Spleen (tissue), 7 donors: ENCODE measurements around the gene EFCC1.

ENCODE experiments used
- CTCF ChIP-seq, 11 experiments: fragments of 200-600 bp in 7 of 11; fragments of 450-650 bp in 4 of 11; sonication (generic) in 4 of 11; IDR thresholded peaks in 8 of 11; conservative IDR thresholded peaks in 3 of 11; 1 replicate in 7 of 11; 2 replicates in 4 of 11; pipeline versions ENCODE4 v1.4.0 to v1.8.0; 2016 to 2021; ENCODE audit warnings: antibody characterized with exemption in 11 of 11, inconsistent platforms in 4 of 11, mild to moderate bottlenecking in 1 of 11
- POLR2A ChIP-seq, 3 donors: fragments of 450-650 bp; IDR thresholded peaks; one replicate each; pipeline ENCODE4 v1.5.1; 2017; ENCODE audit warnings: antibody characterized with exemption in 3 of 3, mild to moderate bottlenecking in 1 of 3
- POLR2AphosphoS5 ChIP-seq, 3 donors: sonication (generic); formaldehyde crosslinking; IDR thresholded peaks; one replicate each; pipeline ENCODE4 v1.5.1; 2017; ENCODE audit warnings: antibody characterized with exemption in 3 of 3
- donor health status: DM: no; HTN: no; CAD: no; lungs with moderate emphysema.
- donor health status: DM: no; HTN: no; CAD: no.
- donor health status: DM: no; HTN: no; CAD: no.

GRCh38 chr3:128996726-128997125 lies 4.4 kb upstream of the EFCC1 start:
- TF ChIP-seq CTCF (IDR thresholded peaks at IDR 0.05 in 8 of 11, conservative IDR thresholded peaks at IDR 0.05 in 3 of 11) (no peak), POLR2AphosphoS5 (IDR thresholded peaks at IDR 0.05) (no peak), POLR2A (IDR thresholded peaks at IDR 0.05) (no peak)
